GM12878 (cell line): Measurements from ENCODE around the gene ERC2. TPM values are rescaled to one million over a fixed set of nuclear protein-coding genes. Genes with fewer than 3 reads are reported as not detected.

Experiments used
- ATAC-seq: fragments of 200-7000 bp; cut with Tn5 transposase; 3 replicates; pipeline ENCODE4 v1.9.1; 2020; ENCODE audit warnings: mild to moderate bottlenecking, moderate library complexity
- BruUV-seq: library from RNA; stranded (reverse); fragments of 400-500 nt; replicated peaks from 2 replicates; lab custom pipeline; 2021; lab: Mats Ljungman, UMichigan
- CTCF ChIA-PET: fragments of 300-600 bp; sonication (Branson Sonifier 250); formaldehyde crosslinking; extraction: SDS; loops from one replicate; lab custom pipeline; 2021; ENCODE audit warnings: inconsistent platforms; lab: Yijun Ruan, JAX
- POLR2A ChIA-PET: fragments of 350-600 bp; formaldehyde crosslinking; extraction: SDS; loops from one replicate; lab custom pipeline; 2021; ENCODE audit warnings: inconsistent platforms; lab: Charles Lee
- RAD21 ChIA-PET: fragments of 300-600 bp; sonication (Branson Sonifier 250); formaldehyde crosslinking; loops from one replicate; lab custom pipeline; 2023; ENCODE audit warnings: antibody characterized with exemption; ENCODE audit not compliant: unreplicated experiment; lab: Charles Lee
- SMC1A ChIA-PET: fragments of 300-600 bp; sonication (Branson Sonifier 250); formaldehyde crosslinking; loops from one replicate; lab custom pipeline; 2023; ENCODE audit not compliant: unreplicated experiment, uncharacterized antibody; lab: Charles Lee
- DNase-seq: peaks from one replicate; pipeline ENCODE4 v3.0.0-alpha.2; 2011; ENCODE audit warnings: low read depth, low spot score
- FAIRE-seq: peaks from 3 replicates; lab custom pipeline; 2011; peaks lifted over from hg19 to GRCh38; lab: Jason Lieb, UNC
- H2AFZ ChIP-seq: 2 replicates; pipeline ENCODE4 v1.6.0; 2011; ENCODE audit warnings: low read depth, low read length, control low read depth; ENCODE audit not compliant: control insufficient read depth
- H3K27ac ChIP-seq: 2 replicates; pipeline ENCODE4 v1.5.1; 2011; ENCODE audit warnings: control low read depth; ENCODE audit not compliant: control insufficient read depth, insufficient read depth
- H3K27me3 ChIP-seq, 2 experiments: replicated peaks in 1 of 2; 2 replicates each; pipeline versions ENCODE4 v1.6.0 to v1.6.1; 2011; ENCODE audit warnings: low read length in 1 of 2; ENCODE audit not compliant: control insufficient read depth in 2 of 2, insufficient read depth in 2 of 2
- H3K36me3 ChIP-seq, 2 experiments: 2 replicates each; pipeline ENCODE4 v1.5.1; 2011; ENCODE audit warnings: low read length in 1 of 2; ENCODE audit not compliant: control insufficient read depth in 2 of 2, insufficient read depth in 2 of 2
- H3K4me1 ChIP-seq: 2 replicates; pipeline ENCODE4 v1.6.1; 2011; ENCODE audit warnings: mild to moderate bottlenecking, low read length, moderate library complexity, mixed read lengths; ENCODE audit not compliant: control insufficient read depth, insufficient read depth
- H3K4me2 ChIP-seq: 2 replicates; pipeline ENCODE4 v1.6.0; 2011; ENCODE audit warnings: control low read depth; ENCODE audit not compliant: control insufficient read depth, insufficient read depth
- H3K4me3 ChIP-seq: fragments of 200-600 bp; sonication (generic); 2 replicates; pipeline ENCODE4 v1.5.1; 2016
- H3K79me2 ChIP-seq: 2 replicates; pipeline ENCODE4 v1.6.0; 2011; ENCODE audit warnings: low read length; ENCODE audit not compliant: control insufficient read depth, insufficient read depth
- H3K9ac ChIP-seq: 2 replicates; pipeline ENCODE4 v1.8.0; 2011; ENCODE audit warnings: low read length, control low read depth, mixed read lengths; ENCODE audit not compliant: control insufficient read depth, insufficient read depth
- H3K9me3 ChIP-seq: replicated peaks from 3 replicates; pipeline ENCODE4 v1.5.1; 2011; ENCODE audit warnings: mild to moderate bottlenecking, low read length; ENCODE audit not compliant: control insufficient read depth, insufficient read depth
- H4K20me1 ChIP-seq: 2 replicates; pipeline ENCODE4 v1.6.0; 2011; ENCODE audit not compliant: control insufficient read depth, insufficient read depth
- CBFB ChIP-seq: IDR thresholded peaks from 2 replicates; pipeline ENCODE4 v1.6.1; 2016; ENCODE audit warnings: antibody characterized with exemption, low read depth
- CEBPZ ChIP-seq: fragments of 150-350 bp; IDR thresholded peaks from 2 replicates; pipeline ENCODE4 v1.6.1; 2016; ENCODE audit warnings: low read depth, low read length
- CREM ChIP-seq: IDR thresholded peaks from 2 replicates; pipeline ENCODE4 v1.6.1; 2014; ENCODE audit warnings: antibody characterized with exemption, low read depth
- IKZF1 ChIP-seq: fragments of 450-650 bp; conservative IDR thresholded peaks from 2 replicates; pipeline ENCODE4 v1.6.1; 2017; ENCODE audit warnings: antibody characterized with exemption, mild to moderate bottlenecking
- MTA3 ChIP-seq: IDR thresholded peaks from 2 replicates; pipeline ENCODE4 v1.6.1; 2012; ENCODE audit warnings: low read length, inconsistent platforms, borderline replicate concordance
- SREBF1 ChIP-seq: IDR thresholded peaks from 2 replicates; pipeline ENCODE4 v1.6.1; 2012; ENCODE audit warnings: mild to moderate bottlenecking, low read length
- WGBS: methylation state at CpG from one replicate; pipeline ENCODE4 v1.1.6; 2016; ENCODE audit warnings: low lambda C conversion rate; ENCODE audit not compliant: insufficient replicate concordance, insufficient coverage; ENCODE audit errors: missing lambda C conversion rate; 5-methylcytosine and 5-hydroxymethylcytosine counted together
- in situ Hi-C: fragments of 300-500 bp; cut with MboI; formaldehyde crosslinking; loops from 9 replicates; pipeline ENCODE4 v1.14.3; 2018; ENCODE audit warnings: mixed read lengths
- intact Hi-C: fragments of 100-400 bp; cut with micrococcal nuclease; formaldehyde crosslinking; loops from one replicate; pipeline ENCODE4 v1.14.2; 2022; ENCODE audit not compliant: unreplicated experiment
- polyA plus RNA-seq, 11 experiments: library from polyadenylated mRNA; depleted of rRNA in 4 of 11; unstranded in 6 of 11; stranded (reverse) in 5 of 11; fragments of >200 nt; fragmentation: Nextera tagmentation in 4 of 11; fragmentation: Illumina TruSeq in 1 of 11; extraction: Ambion mirVana in 4 of 11; extraction: Trizol in 1 of 11; gene quantifications; 1 replicate in 1 of 11; 2 replicates in 10 of 11; pipeline versions ENCODE4 v1.2.1 to v1.2.3, GENCODE V29; 2011 to 2016; ENCODE audit warnings: inconsistent platforms in 2 of 11, missing spikeins in 2 of 11, low read depth in 1 of 11
- total RNA-seq, 4 experiments: library from RNA; depleted of rRNA in 3 of 4; stranded (reverse); fragments of >200 nt in 3 of 4; fragmentation: Illumina TruSeq in 1 of 4; extraction: Trizol in 1 of 4; gene quantifications; 2 replicates each; pipeline versions ENCODE4 v1.2.1 to v1.2.3, GENCODE V29; 2013 to 2021
- TF ChIP-seq, protein P1 (sequence below): fragments of 450-650 bp; IDR thresholded peaks from 2 replicates; pipeline ENCODE4 v1.6.1; 2016; ENCODE audit warnings: mild to moderate bottlenecking

ERC2 gene
- total and polyA plus RNA-seq, 10 of the 15 experiments (the other 5 are each of a cell fraction or from before 2014, with no cell fraction given): 0.06 to 1.4 (median 0.12) TPM; not detected in 3

- no peak for DNase-seq
- H3K9me3 ChIP-seq: no peaks in the 10 kb centered on the region
- SMC1A ChIA-PET: no interaction called here
Measured at GRCh38 chr3:55984626-55985025, 483.6 kb downstream of the ERC2 start.

More at GRCh38 chr3:55984626-55985025, 483.6 kb downstream of the ERC2 start:
- no TSS peak for BruUV-seq
- ChIA-PET POLR2A (interaction anchor here (0.7 kb wide), 1 partner anchor 359 kb away, joined by 4 read pairs; no protein-coding TSS in a partner anchor), RAD21 (no interaction called here), CTCF (no interaction called here)
- no peak for ATAC-seq
- in situ Hi-C loops: no loop called here
- 71% methylated on average over 5 of the region's 5 CpGs for WGBS
- Histone ChIP-seq H4K20me1 (no peaks in the 10 kb centered on the region), H3K4me1 (no peaks in the 10 kb centered on the region), H3K4me3 (no peak overlapping the region), H3K9ac (no peak overlapping the region), H3K27me3 (no peaks in the 10 kb centered on the region; a peak in 2 of 4 replicates), H3K27ac (no peak overlapping the region), H2AFZ (no peak overlapping the region), H3K79me2 (no peaks in the 10 kb centered on the region), H3K4me2 (no peak overlapping the region), H3K36me3 (no peaks in the 10 kb centered on the region)
- FAIRE-seq: no peak
- TF ChIP-seq CEBPZ: no peak
- TF ChIP-seq CREM: no peak
- TF ChIP-seq IKZF1: no peak
- TF ChIP-seq SREBF1: no peak
- no peak for TF ChIP-seq CBFB
- TF ChIP-seq, protein P1, sequence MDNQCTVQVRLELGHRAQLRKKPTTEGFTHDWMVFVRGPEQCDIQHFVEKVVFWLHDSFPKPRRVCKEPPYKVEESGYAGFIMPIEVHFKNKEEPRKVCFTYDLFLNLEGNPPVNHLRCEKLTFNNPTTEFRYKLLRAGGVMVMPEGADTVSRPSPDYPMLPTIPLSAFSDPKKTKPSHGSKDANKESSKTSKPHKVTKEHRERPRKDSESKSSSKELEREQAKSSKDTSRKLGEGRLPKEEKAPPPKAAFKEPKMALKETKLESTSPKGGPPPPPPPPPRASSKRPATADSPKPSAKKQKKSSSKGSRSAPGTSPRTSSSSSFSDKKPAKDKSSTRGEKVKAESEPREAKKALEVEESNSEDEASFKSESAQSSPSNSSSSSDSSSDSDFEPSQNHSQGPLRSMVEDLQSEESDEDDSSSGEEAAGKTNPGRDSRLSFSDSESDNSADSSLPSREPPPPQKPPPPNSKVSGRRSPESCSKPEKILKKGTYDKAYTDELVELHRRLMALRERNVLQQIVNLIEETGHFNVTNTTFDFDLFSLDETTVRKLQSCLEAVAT: no peak
- no peak for TF ChIP-seq MTA3
- intact Hi-C loops: no loop called here
